ENCODE results near the gene MGMT. TPM values are rescaled to one million over a fixed set of nuclear protein-coding genes. Genes with fewer than 3 reads are reported as not detected.

The MGMT gene
- total RNA-seq, 1 donor from 2014 or later, result 19.4 TPM

DNA sequence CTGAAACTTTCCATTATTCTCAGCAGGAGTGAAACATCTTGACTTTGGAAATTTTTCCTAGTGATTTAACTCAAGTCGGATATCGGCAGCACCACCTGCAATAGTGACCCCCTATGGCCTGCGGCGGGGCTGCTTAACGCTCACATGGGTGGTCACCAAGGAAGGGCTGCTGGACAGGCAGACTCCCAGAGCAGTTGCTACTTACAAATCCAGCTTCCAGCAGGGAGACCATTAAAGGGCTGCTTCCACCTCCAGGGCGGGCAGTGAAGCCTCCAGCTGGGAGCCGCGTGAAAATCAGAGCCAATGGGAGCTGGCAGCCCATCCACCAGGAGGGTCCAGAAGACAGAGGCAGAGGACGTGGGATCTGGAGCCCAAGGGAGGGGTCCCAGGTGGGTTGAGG, 122.5 kb downstream of the MGMT start:
- Histone ChIP-seq H3K27me3 (no peaks in the 10 kb centered on the region), H3K27ac (no peak overlapping the region), H3K4me1 (no peaks in the 10 kb centered on the region), H3K4me3 (no peak overlapping the region), H3K36me3 (no peaks in the 10 kb centered on the region), H3K9me3 (peaks cover 23% of the 10 kb centered on the region)
- intact Hi-C loops (cut with DNase I), result no loop called here
- ATAC-seq, result no peak
- TF ChIP-seq, protein P1, sequence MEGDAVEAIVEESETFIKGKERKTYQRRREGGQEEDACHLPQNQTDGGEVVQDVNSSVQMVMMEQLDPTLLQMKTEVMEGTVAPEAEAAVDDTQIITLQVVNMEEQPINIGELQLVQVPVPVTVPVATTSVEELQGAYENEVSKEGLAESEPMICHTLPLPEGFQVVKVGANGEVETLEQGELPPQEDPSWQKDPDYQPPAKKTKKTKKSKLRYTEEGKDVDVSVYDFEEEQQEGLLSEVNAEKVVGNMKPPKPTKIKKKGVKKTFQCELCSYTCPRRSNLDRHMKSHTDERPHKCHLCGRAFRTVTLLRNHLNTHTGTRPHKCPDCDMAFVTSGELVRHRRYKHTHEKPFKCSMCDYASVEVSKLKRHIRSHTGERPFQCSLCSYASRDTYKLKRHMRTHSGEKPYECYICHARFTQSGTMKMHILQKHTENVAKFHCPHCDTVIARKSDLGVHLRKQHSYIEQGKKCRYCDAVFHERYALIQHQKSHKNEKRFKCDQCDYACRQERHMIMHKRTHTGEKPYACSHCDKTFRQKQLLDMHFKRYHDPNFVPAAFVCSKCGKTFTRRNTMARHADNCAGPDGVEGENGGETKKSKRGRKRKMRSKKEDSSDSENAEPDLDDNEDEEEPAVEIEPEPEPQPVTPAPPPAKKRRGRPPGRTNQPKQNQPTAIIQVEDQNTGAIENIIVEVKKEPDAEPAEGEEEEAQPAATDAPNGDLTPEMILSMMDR (IDR thresholded peaks at IDR 0.05), result no peak
- DNase-seq, result no peak

DNA sequence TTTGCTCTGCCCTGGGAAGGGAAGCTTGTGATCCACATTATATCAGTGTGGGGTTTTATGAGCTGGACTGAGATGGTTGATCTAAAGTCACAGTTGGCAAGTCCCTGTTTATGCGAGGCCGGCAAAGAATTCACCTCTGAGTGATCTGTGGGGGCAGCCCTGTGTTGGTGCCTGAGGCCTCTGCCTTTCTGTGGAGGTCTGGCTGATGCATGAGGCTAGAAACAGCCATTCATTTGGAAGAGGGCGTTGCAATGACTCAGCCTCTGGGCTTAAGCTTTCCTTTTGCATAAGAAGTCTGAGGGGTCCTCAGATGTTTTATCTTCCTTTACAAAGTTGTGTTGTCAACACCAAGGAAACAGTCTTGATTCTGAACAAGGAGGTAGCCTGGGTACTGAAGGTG, 126.9 kb downstream of the MGMT start:
- no peaks in the 10 kb centered on the region for H3K27me3 ChIP-seq
- H3K36me3 ChIP-seq, result no peaks in the 10 kb centered on the region
- H3K4me1 ChIP-seq, result no peaks in the 10 kb centered on the region
- no peak overlapping the region for H3K4me3 ChIP-seq
- ATAC-seq (no peak), DNase-seq (no peak)
- intact Hi-C loops (cut with DNase I), result no loop called here
- no peak overlapping the region for H3K27ac ChIP-seq
- no peaks in the 10 kb centered on the region for H3K9me3 ChIP-seq
- TF ChIP-seq, protein P1 (IDR thresholded peaks at IDR 0.05), result no peak

DNA sequence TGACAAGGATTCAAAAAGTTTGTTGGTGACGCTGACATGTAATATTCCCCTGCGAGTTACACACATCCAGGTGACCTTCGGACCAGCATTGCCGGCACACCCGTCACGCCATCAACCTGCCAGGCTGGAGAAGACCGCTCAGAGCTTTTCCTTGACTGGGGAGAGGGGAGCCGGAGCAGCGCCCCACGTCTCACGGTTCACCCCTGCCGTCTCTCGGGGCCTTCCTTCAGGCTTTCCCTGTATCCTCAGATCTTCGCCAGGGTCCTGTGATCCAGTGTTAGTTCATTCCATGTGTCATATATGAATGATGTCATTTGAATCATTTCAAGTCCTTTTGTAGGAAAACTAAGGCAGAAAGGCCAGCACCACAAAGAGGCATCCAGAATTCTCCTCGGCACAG, 127.8 kb downstream of the MGMT start:
- no peak overlapping the region for H3K4me3 ChIP-seq
- H3K27ac ChIP-seq, result no peak overlapping the region
- intact Hi-C loops (cut with DNase I), result no loop called here
- no peaks in the 10 kb centered on the region for H3K9me3 ChIP-seq
- H3K36me3 ChIP-seq, result no peaks in the 10 kb centered on the region
- TF ChIP-seq, protein P1 (IDR thresholded peaks at IDR 0.05), result no peak
- no peak for DNase-seq
- H3K27me3 ChIP-seq, result no peaks in the 10 kb centered on the region
- ATAC-seq, result no peak
- H3K4me1 ChIP-seq, result no peaks in the 10 kb centered on the region

DNA sequence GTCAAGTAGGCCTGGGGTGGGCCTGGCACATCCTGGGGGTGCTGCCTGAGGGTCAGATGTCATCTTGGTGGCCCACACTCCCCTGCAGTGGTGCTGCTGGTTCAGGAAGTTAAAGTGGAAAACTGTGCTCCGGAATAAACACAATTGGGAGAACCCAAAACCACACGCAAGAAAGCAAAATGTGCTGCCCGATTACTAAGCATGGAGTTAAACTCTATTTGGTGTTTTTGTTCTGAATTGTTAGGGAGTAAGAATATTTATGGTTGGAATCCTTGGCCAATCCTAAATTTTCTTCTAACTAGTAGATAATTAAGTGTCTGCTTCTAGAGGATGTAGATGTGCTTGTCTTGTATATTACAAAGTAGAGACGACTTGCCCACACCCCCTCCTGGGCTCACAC, 131.4 kb downstream of the MGMT start:
- Histone ChIP-seq H3K36me3 (no peaks in the 10 kb centered on the region), H3K4me3 (no peak overlapping the region), H3K4me1 (no peaks in the 10 kb centered on the region), H3K9me3 (no peaks in the 10 kb centered on the region), H3K27ac (no peak overlapping the region), H3K27me3 (no peaks in the 10 kb centered on the region)
- no peak for DNase-seq
- no peak for ATAC-seq
- intact Hi-C loops (cut with DNase I), result no loop called here
- TF ChIP-seq, protein P1 (IDR thresholded peaks at IDR 0.05), result no peak

DNA sequence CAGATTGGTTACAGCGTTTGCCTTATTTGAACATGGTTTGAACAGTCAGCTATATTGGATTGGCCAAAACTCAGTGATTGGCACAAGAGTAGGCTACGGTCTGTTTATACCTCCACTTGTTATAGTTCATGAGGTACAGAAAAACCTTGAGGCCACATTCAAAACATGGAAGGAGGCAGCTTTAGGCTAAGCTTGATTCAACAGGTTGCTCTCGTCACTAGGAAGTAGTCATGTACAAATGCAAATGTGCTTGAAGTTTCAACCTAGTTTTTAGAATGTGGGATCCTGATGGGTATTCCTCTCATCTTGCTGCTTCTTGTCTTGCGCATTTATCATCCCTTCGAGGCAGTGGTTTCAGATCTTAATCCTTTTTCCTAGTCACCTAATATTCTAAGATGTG, 132.1 kb downstream of the MGMT start:
- H3K27ac ChIP-seq, result no peak overlapping the region
- intact Hi-C loops (cut with DNase I), result no loop called here
- no peaks in the 10 kb centered on the region for H3K27me3 ChIP-seq
- H3K36me3 ChIP-seq, result no peaks in the 10 kb centered on the region
- H3K9me3 ChIP-seq, result no peaks in the 10 kb centered on the region
- DNase-seq (no peak), ATAC-seq (no peak)
- H3K4me3 ChIP-seq, result no peak overlapping the region
- no peaks in the 10 kb centered on the region for H3K4me1 ChIP-seq
- TF ChIP-seq, protein P1 (IDR thresholded peaks at IDR 0.05), result no peak

DNA sequence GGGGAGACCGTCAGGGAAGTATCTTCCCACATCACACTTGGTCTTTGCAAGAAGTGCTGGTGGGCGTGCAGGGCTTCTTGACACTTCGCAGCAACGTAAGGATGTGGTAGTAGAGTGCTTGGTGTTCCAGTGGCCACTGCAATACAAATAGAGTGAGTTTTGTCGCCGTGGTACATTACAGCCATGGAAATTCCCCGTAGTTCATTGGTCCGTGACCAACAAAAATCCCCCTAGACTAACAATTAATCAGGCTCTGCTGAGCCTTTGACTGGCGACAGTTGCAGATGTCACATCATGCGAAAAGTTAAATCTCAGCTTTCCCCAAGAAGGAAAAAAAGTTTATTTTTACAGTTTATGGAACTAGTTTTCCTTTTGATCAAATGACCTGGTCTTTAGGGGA, 134.7 kb downstream of the MGMT start:
- Histone ChIP-seq H3K27ac (no peak overlapping the region), H3K27me3 (no peaks in the 10 kb centered on the region), H3K9me3 (no peaks in the 10 kb centered on the region), H3K4me1 (no peaks in the 10 kb centered on the region), H3K4me3 (no peak overlapping the region), H3K36me3 (no peaks in the 10 kb centered on the region)
- no peak for ATAC-seq
- TF ChIP-seq, protein P1 (IDR thresholded peaks at IDR 0.05), result no peak
- DNase-seq, result no peak
- intact Hi-C loops (cut with DNase I), result no loop called here
